PFSK-1 (cell line): Measurements from ENCODE around the gene HIP1.

Experiments used
- FOXP2 ChIP-seq: optimal IDR thresholded peaks from 2 replicates; pipeline ENCODE3; 2011; ENCODE audit warnings: borderline replicate concordance, control low read depth, inconsistent platforms; ENCODE audit not compliant: insufficient read depth; ENCODE audit errors: extremely low read length, extremely low read depth
- POLR2AphosphoS5 ChIP-seq: IDR thresholded peaks from 2 replicates; pipeline ENCODE4 v1.6.1; 2012; ENCODE audit warnings: low read depth, mild to moderate bottlenecking, control low read depth, low read length, moderate library complexity
- REST ChIP-seq, 2 experiments: IDR thresholded peaks; 2 replicates each; pipeline versions ENCODE4 v1.6.1 to v1.8.0; 2011 to 2012; ENCODE audit warnings: low read depth in 2 of 2, low read length in 2 of 2, control low read depth in 1 of 2, inconsistent platforms in 1 of 2, mild to moderate bottlenecking in 1 of 2, moderate library complexity in 1 of 2; ENCODE audit not compliant: insufficient read depth in 1 of 2
- SIN3A ChIP-seq: IDR thresholded peaks from 2 replicates; pipeline ENCODE4 v1.6.1; 2012; ENCODE audit warnings: mild to moderate bottlenecking, low read length, moderate library complexity, borderline replicate concordance; ENCODE audit not compliant: insufficient read depth
- TAF1 ChIP-seq: IDR thresholded peaks from 2 replicates; pipeline ENCODE4 v1.6.1; 2012; ENCODE audit warnings: low read length, control low read depth, borderline replicate concordance; ENCODE audit not compliant: insufficient read depth

The HIP1 gene

GRCh38 chr7:75534727-75535307 lies 203.9 kb downstream of the HIP1 start:
- TF ChIP-seq FOXP2 (no peak), TAF1 (no peak), POLR2AphosphoS5 (no peak), SIN3A (no peak), REST (IDR thresholded peaks at IDR 0.05; ENCODE audit: insufficient read depth in 1 of 2, low read depth in 2 of 2, low read length in 2 of 2) (no peak)

GRCh38 chr7:75533926-75534325 lies 204.8 kb downstream of the HIP1 start:
- TF ChIP-seq POLR2AphosphoS5 (no peak), SIN3A (no peak), TAF1 (no peak), REST (IDR thresholded peaks at IDR 0.05; ENCODE audit: insufficient read depth in 1 of 2, low read depth in 2 of 2, low read length in 2 of 2) (no peak), FOXP2 (no peak)

- TF ChIP-seq SIN3A: no peak
- no peak for TF ChIP-seq POLR2AphosphoS5
- TF ChIP-seq FOXP2: no peak
- TF ChIP-seq TAF1: no peak
- no peak for TF ChIP-seq REST (IDR thresholded peaks at IDR 0.05; ENCODE audit: insufficient read depth in 1 of 2, low read depth in 2 of 2, low read length in 2 of 2)
Observed at GRCh38 chr7:75532639-75533038, 206.1 kb downstream of the HIP1 start.

GRCh38 chr7:75531359-75531821 lies 207.4 kb downstream of the HIP1 start:
- TF ChIP-seq REST (IDR thresholded peaks at IDR 0.05; ENCODE audit: insufficient read depth in 1 of 2, low read depth in 2 of 2, low read length in 2 of 2) (no peak), TAF1 (no peak), FOXP2 (no peak), POLR2AphosphoS5 (no peak), SIN3A (no peak)
